Measurements from ENCODE around the gene MARF1.
"Not testable (repeated sequence)": the region's sequence is repeated elsewhere in the genome, so short reads cannot be mapped to it uniquely, and the experiment has no call there.

GRCh38 chr16:15547072-15547767 lies 95.7 kb downstream of the MARF1 start:
- TF ChIP-seq, protein P1, sequence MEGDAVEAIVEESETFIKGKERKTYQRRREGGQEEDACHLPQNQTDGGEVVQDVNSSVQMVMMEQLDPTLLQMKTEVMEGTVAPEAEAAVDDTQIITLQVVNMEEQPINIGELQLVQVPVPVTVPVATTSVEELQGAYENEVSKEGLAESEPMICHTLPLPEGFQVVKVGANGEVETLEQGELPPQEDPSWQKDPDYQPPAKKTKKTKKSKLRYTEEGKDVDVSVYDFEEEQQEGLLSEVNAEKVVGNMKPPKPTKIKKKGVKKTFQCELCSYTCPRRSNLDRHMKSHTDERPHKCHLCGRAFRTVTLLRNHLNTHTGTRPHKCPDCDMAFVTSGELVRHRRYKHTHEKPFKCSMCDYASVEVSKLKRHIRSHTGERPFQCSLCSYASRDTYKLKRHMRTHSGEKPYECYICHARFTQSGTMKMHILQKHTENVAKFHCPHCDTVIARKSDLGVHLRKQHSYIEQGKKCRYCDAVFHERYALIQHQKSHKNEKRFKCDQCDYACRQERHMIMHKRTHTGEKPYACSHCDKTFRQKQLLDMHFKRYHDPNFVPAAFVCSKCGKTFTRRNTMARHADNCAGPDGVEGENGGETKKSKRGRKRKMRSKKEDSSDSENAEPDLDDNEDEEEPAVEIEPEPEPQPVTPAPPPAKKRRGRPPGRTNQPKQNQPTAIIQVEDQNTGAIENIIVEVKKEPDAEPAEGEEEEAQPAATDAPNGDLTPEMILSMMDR (IDR thresholded peaks at IDR 0.05): not testable (repeated sequence)
- TF ChIP-seq POLR2A (IDR thresholded peaks at IDR 0.05): not testable (repeated sequence)

All from uterus (tissue), 2 donors.